CD4-positive, alpha-beta T cell (primary cell): Measurements from ENCODE around the gene COL20A1. TPM values are rescaled to one million over a fixed set of nuclear protein-coding genes. Genes with fewer than 3 reads are reported as not detected.

Experiments
- ATAC-seq: fragments of 200-7000 bp; cut with Tn5 transposase; one replicate; pipeline ENCODE4 v1.10.0; 2022; ENCODE audit warnings: mild to moderate bottlenecking; ENCODE audit not compliant: poor library complexity
- CTCF ChIA-PET: fragments of 350-600 bp; sonication (Branson Sonifier 250); formaldehyde crosslinking; loops from one replicate; lab custom pipeline; 2021; ENCODE audit warnings: antibody characterized with exemption, inconsistent platforms; lab: Charles Lee
- POLR2A ChIA-PET: fragments of 350-600 bp; sonication (Branson Sonifier 250); formaldehyde crosslinking; loops from one replicate; lab custom pipeline; 2021; ENCODE audit warnings: antibody characterized with exemption, inconsistent platforms; lab: Charles Lee
- DNase-seq, 14 experiments: peaks; one replicate each; pipeline ENCODE4 v3.0.0-alpha.2; 2013 to 2020; ENCODE audit warnings: mixed read lengths in 2 of 14
- H3K27ac ChIP-seq, 2 donors: one replicate each; pipeline versions ENCODE4 v1.5.1 to v1.7.0; 2013; ENCODE audit warnings: low read length in 2 of 2, low read depth in 1 of 2, mild to moderate bottlenecking in 1 of 2
- H3K27me3 ChIP-seq, 2 experiments: 1 replicate in 1 of 2; 2 replicates in 1 of 2; pipeline versions ENCODE4 v1.6.1 to v1.7.0; 2013; ENCODE audit warnings: low read length in 2 of 2, control low read depth in 1 of 2, mild to moderate bottlenecking in 1 of 2, moderate library complexity in 1 of 2; ENCODE audit not compliant: insufficient read depth in 2 of 2, control insufficient read depth in 1 of 2
- H3K36me3 ChIP-seq: one replicate; pipeline ENCODE4 v1.6.1; 2013; ENCODE audit warnings: low read length, control low read depth; ENCODE audit not compliant: insufficient read depth
- H3K4me1 ChIP-seq: one replicate; pipeline ENCODE4 v1.6.1; 2013; ENCODE audit warnings: low read length, control low read depth; ENCODE audit not compliant: insufficient read depth
- H3K4me3 ChIP-seq: one replicate; pipeline ENCODE4 v1.5.1; 2013; ENCODE audit warnings: mild to moderate bottlenecking, low read length, moderate library complexity
- H3K9me3 ChIP-seq, 2 experiments: 1 replicate in 1 of 2; 2 replicates in 1 of 2; pipeline versions ENCODE4 v1.6.1 to v1.7.0; 2013; ENCODE audit warnings: low read length in 2 of 2, mild to moderate bottlenecking in 2 of 2, control low read depth in 1 of 2, moderate library complexity in 1 of 2; ENCODE audit not compliant: control insufficient read depth in 1 of 2, insufficient read depth in 1 of 2
- H3K27ac Mint-ChIP-seq: one replicate; pipeline ENCODE4 v1.8.0; 2020; ENCODE audit warnings: mixed read lengths
- H3K27me3 Mint-ChIP-seq: one replicate; pipeline ENCODE4 v1.8.0; 2021; ENCODE audit warnings: mixed read lengths
- H3K36me3 Mint-ChIP-seq: one replicate; pipeline ENCODE4 v1.8.0; 2021; ENCODE audit warnings: low read depth, mixed read lengths
- H3K4me1 Mint-ChIP-seq: one replicate; pipeline ENCODE4 v1.8.0; 2021; ENCODE audit warnings: low read depth, mixed read lengths
- H3K4me3 Mint-ChIP-seq: one replicate; pipeline ENCODE4 v1.8.0; 2020; ENCODE audit warnings: mild to moderate bottlenecking, mixed read lengths
- H3K9me3 Mint-ChIP-seq: one replicate; pipeline ENCODE4 v1.8.0; 2020; ENCODE audit warnings: mixed read lengths
- CTCF ChIP-seq: fragments of 200-600 bp; IDR thresholded peaks from one replicate; pipeline ENCODE4 v1.8.0; 2022; ENCODE audit warnings: antibody characterized with exemption, mild to moderate bottlenecking
- intact Hi-C, 2 experiments: fragments of 100-400 bp; cut with DNase I in 1 of 2; cut with micrococcal nuclease in 1 of 2; formaldehyde crosslinking; loops; one replicate each; pipeline versions ENCODE4 v1.15.1 to v1.9.0; 2023 to 2025; cut with DNase I, micrococcal nuclease
- total RNA-seq, 174 experiments: library from RNA in 2 of 174; stranded (reverse) in 2 of 174; gene quantifications; one replicate each; pipeline ENCODE4 v1.2.3 and lab custom pipeline; 2021 to 2026

The COL20A1 gene
- total RNA-seq, 2 experiments from 2014 or later = 0.03 TPM; not detected in 1

- peaks cover 4% of the 10 kb centered on the region for H3K4me1 Mint-ChIP-seq
These were observed 8.4 kb upstream of the COL20A1 start for GRCh38 chr20:63284544-63284949.

GRCh38 chr20:63284981-63285524 lies 7.9 kb upstream of the COL20A1 start:
- peaks cover 4% of the 10 kb centered on the region for H3K4me1 Mint-ChIP-seq
- TF ChIP-seq CTCF = no peak
- intact Hi-C loops = no loop called here
- no peak for DNase-seq
- no peak for ATAC-seq
- Histone ChIP-seq H3K36me3 (peaks cover 43% of the 10 kb centered on the region), H3K27me3 (no peaks in the 10 kb centered on the region), H3K4me3 (peak overlapping the region; percentile 51), H3K27ac (no peak overlapping the region), H3K4me1 (peaks cover 21% of the 10 kb centered on the region), H3K9me3 (no peaks in the 10 kb centered on the region)
- ChIA-PET POLR2A (interaction anchor here (1.2 to 2.5 kb wide), 2 partner anchors 11 to 13 kb away, joined by 3 to 10 read pairs; partner anchors contain the start of gene ARFGAP1), CTCF (no interaction called here)
- peak overlapping the region; percentile 84 for H3K4me3 Mint-ChIP-seq
- H3K27me3 Mint-ChIP-seq = no peaks in the 10 kb centered on the region
- no peaks in the 10 kb centered on the region for H3K9me3 Mint-ChIP-seq
- H3K36me3 Mint-ChIP-seq = peaks cover 45% of the 10 kb centered on the region
- no peak overlapping the region for H3K27ac Mint-ChIP-seq

More at GRCh38 chr20:63284544-63284949, 8.4 kb upstream of the COL20A1 start:
- TF ChIP-seq CTCF = no peak
- intact Hi-C loops = no loop called here
- no peak overlapping the region for H3K27ac Mint-ChIP-seq
- Histone ChIP-seq H3K4me1 (peaks cover 21% of the 10 kb centered on the region), H3K27me3 (no peaks in the 10 kb centered on the region), H3K4me3 (peak overlapping the region; percentile 51), H3K9me3 (no peaks in the 10 kb centered on the region), H3K27ac (no peak overlapping the region), H3K36me3 (peaks cover 45% of the 10 kb centered on the region)
- no peaks in the 10 kb centered on the region for H3K27me3 Mint-ChIP-seq
- CTCF ChIA-PET = no interaction called here
- ATAC-seq (peak; percentile 8), DNase-seq (peak in 1 of 14 experiments; percentile 11)
- peaks cover 47% of the 10 kb centered on the region for H3K36me3 Mint-ChIP-seq
- POLR2A ChIA-PET = interaction anchor here (1.2 to 2.5 kb wide), 2 partner anchors 11 to 13 kb away, joined by 3 to 10 read pairs; partner anchors contain the start of gene ARFGAP1
- no peaks in the 10 kb centered on the region for H3K9me3 Mint-ChIP-seq
- H3K4me3 Mint-ChIP-seq = peak overlapping the region; percentile 84

- ChIA-PET CTCF (no interaction called here), POLR2A (interaction anchor here (1.2 to 2.5 kb wide), 2 partner anchors 10 to 14 kb away, joined by 3 to 10 read pairs; partner anchors contain the start of gene ARFGAP1)
- no peaks in the 10 kb centered on the region for H3K27me3 ChIP-seq
- no peak overlapping the region for H3K27ac ChIP-seq
- peaks cover 4% of the 10 kb centered on the region for H3K4me1 Mint-ChIP-seq
- H3K4me3 ChIP-seq = no peak overlapping the region
- TF ChIP-seq CTCF = no peak
- intact Hi-C loops = no loop called here
- H3K27me3 Mint-ChIP-seq = no peaks in the 10 kb centered on the region
- peaks cover 36% of the 10 kb centered on the region for H3K36me3 Mint-ChIP-seq
- peak overlapping the region; percentile 63 for H3K4me3 Mint-ChIP-seq
- peaks cover 35% of the 10 kb centered on the region for H3K36me3 ChIP-seq
- H3K27ac Mint-ChIP-seq = no peak overlapping the region
- H3K4me1 ChIP-seq = peaks cover 21% of the 10 kb centered on the region
- no peak for ATAC-seq
- H3K9me3 Mint-ChIP-seq = no peaks in the 10 kb centered on the region
- no peaks in the 10 kb centered on the region for H3K9me3 ChIP-seq
- no peak for DNase-seq
These were observed 7.1 kb upstream of the COL20A1 start for GRCh38 chr20:63285636-63286615.
